Measurements from ENCODE around the gene GALNT18.

DNA sequence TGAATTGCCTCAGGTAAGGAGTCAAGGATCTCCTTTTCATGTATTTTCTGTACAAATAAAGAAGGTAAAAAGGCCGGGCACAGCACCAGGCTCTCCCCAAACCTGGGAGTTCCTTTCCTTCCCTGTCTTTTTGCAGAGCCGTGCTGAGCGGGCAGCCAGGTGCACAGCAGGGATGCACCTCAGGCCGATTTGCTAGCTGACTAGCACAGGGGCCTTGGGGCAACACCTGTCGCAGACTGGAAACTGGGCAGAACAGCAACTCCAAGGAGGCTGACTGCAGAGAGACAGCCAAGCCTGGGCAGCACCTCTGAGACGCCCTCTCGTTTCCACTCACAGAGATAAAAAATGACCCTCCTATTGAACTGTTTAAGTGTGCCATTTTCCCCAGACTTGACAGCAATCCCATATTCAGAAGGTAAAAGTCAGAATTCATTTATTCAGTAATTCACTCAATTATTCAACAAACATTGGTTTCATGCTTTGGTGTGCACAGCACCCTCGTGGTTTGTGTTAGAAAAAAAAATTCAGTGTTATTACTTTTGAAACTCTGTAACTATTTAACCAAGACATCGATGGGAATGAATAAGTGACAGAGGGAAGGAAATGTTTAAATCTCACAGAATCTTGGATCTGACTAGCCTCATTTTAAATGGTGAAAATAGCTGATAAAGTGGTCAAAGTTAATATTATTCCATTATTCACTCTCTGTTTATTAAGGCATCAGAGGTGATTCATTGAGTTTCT is 120.9 kb downstream of the GALNT18 start:
- TF ChIP-seq, protein P1, sequence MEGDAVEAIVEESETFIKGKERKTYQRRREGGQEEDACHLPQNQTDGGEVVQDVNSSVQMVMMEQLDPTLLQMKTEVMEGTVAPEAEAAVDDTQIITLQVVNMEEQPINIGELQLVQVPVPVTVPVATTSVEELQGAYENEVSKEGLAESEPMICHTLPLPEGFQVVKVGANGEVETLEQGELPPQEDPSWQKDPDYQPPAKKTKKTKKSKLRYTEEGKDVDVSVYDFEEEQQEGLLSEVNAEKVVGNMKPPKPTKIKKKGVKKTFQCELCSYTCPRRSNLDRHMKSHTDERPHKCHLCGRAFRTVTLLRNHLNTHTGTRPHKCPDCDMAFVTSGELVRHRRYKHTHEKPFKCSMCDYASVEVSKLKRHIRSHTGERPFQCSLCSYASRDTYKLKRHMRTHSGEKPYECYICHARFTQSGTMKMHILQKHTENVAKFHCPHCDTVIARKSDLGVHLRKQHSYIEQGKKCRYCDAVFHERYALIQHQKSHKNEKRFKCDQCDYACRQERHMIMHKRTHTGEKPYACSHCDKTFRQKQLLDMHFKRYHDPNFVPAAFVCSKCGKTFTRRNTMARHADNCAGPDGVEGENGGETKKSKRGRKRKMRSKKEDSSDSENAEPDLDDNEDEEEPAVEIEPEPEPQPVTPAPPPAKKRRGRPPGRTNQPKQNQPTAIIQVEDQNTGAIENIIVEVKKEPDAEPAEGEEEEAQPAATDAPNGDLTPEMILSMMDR (IDR thresholded peaks at IDR 0.05; ENCODE audit: poor library complexity, severe bottlenecking) = no peak
- TF ChIP-seq EZH2 (IDR thresholded peaks at IDR 0.05; ENCODE audit: borderline replicate concordance, insufficient read depth, low read length, poor library complexity, severe bottlenecking) (no peak), RAD21 (conservative IDR thresholded peaks at IDR 0.05) (no peak), REST (IDR thresholded peaks at IDR 0.05; ENCODE audit: borderline replicate concordance) (no peak), EP300 (conservative IDR thresholded peaks at IDR 0.05; ENCODE audit: poor library complexity, severe bottlenecking) (no peak), TAF1 (IDR thresholded peaks at IDR 0.05; ENCODE audit: low read depth) (no peak), SMC3 (conservative IDR thresholded peaks at IDR 0.05; ENCODE audit: poor library complexity) (no peak)

Data from neural cell (in vitro differentiated cells).